Uterus (tissue), 2 donors: ENCODE results near the gene FAM180A.

Experiments used
- CTCF ChIP-seq, 4 experiments: fragments of 200-600 bp in 2 of 4; fragments of 450-650 bp in 2 of 4; sonication (generic) in 2 of 4; IDR thresholded peaks; one replicate each; pipeline ENCODE4 v1.5.1; 2016 to 2019; ENCODE audit warnings: antibody characterized with exemption in 4 of 4, mild to moderate bottlenecking in 2 of 4, moderate library complexity in 1 of 4
- POLR2A ChIP-seq, 2 donors: fragments of 450-650 bp; IDR thresholded peaks; one replicate each; pipeline ENCODE4 v1.6.1; 2016; ENCODE audit warnings: antibody characterized with exemption in 2 of 2, mild to moderate bottlenecking in 1 of 2, moderate library complexity in 1 of 2

- TF ChIP-seq CTCF (IDR thresholded peaks at IDR 0.05) (no peak), POLR2A (IDR thresholded peaks at IDR 0.05) (no peak)
Observed at GRCh38 chr7:135719688-135720087, 28.9 kb downstream of the FAM180A start.
